Ishikawa (cell line): ENCODE measurements around the gene PSTPIP2.

Source experiments
- CEBPB ChIP-seq: IDR thresholded peaks from 2 replicates; pipeline ENCODE4 v1.6.1; 2012
- CREB1 ChIP-seq: IDR thresholded peaks from 2 replicates; pipeline ENCODE4 v1.6.1; 2012; ENCODE audit warnings: low read depth
- EGR1 ChIP-seq: IDR thresholded peaks from 2 replicates; pipeline ENCODE4 v1.6.1; 2012
- EP300 ChIP-seq: IDR thresholded peaks from 2 replicates; pipeline ENCODE4 v1.6.1; 2012; ENCODE audit warnings: borderline replicate concordance
- FOXM1 ChIP-seq: IDR thresholded peaks from 2 replicates; pipeline ENCODE4 v1.6.1; 2012; ENCODE audit warnings: low read depth, borderline replicate concordance
- NFIC ChIP-seq: IDR thresholded peaks from 2 replicates; pipeline ENCODE4 v1.6.1; 2012
- RAD21 ChIP-seq: IDR thresholded peaks from 2 replicates; pipeline ENCODE4 v1.6.1; 2012; ENCODE audit warnings: low read depth
- TAF1 ChIP-seq: IDR thresholded peaks from 2 replicates; pipeline ENCODE4 v1.6.1; 2012; ENCODE audit warnings: low read depth, mild to moderate bottlenecking
- TCF12 ChIP-seq: IDR thresholded peaks from 2 replicates; pipeline ENCODE4 v1.6.1; 2012; ENCODE audit warnings: low read depth
- TEAD4 ChIP-seq: IDR thresholded peaks from 2 replicates; pipeline ENCODE4 v1.6.1; 2012
- YY1 ChIP-seq: IDR thresholded peaks from 2 replicates; pipeline ENCODE4 v1.6.1; 2012; ENCODE audit warnings: low read depth
- ZBTB7A ChIP-seq: IDR thresholded peaks from 2 replicates; pipeline ENCODE4 v1.6.1; 2012; ENCODE audit warnings: low read depth
- TF ChIP-seq, protein P1 (sequence below): IDR thresholded peaks from 2 replicates; pipeline ENCODE4 v1.6.1; 2012
- TF ChIP-seq, protein P2 (sequence below): IDR thresholded peaks from 2 replicates; pipeline ENCODE4 v1.6.1; 2012
- TF ChIP-seq, protein P3 (sequence below): IDR thresholded peaks from 2 replicates; pipeline ENCODE4 v1.6.1; 2012; ENCODE audit warnings: low read depth, mild to moderate bottlenecking

The PSTPIP2 gene

DNA sequence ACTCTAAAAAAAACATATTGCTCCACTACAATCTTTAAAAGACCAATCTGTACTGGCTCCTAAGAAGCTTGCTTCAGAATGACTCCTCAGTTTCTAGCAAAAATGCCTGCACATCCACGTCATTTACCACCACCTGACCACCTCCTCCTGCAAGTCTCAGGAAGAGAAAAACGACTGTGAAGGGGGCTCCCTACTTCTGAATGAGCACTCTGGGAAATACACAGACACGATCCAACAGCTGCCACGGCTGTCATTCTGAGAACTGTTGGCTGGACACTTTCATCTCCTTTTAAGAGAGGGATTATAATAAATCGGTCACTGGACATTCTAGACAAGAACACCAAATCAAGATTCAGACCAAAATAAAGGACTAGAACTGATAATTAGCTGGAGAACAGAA lies 126.4 kb downstream of the PSTPIP2 start:
- TF ChIP-seq CEBPB (no peak), TAF1 (no peak)

DNA sequence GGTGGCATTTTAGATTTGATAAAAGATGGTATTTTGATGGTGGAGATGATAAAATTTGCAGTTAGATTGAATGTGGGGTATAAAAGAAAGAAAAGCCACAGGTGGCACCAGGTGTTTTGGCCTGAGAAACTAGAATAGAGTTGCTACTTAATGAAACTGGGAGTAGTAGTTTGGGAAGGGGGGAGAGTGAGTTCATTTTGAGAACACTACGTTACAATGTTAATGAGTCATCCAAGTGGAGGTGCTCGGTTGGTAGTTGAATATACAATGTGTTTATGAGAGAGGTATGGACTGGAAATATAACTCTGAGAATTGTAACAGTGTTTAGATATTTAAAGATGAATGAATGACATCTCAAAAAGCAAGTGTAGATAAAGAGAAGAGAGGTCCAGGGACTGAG lies 131.3 kb downstream of the PSTPIP2 start:
- no peak for TF ChIP-seq TAF1
- TF ChIP-seq, protein P1, sequence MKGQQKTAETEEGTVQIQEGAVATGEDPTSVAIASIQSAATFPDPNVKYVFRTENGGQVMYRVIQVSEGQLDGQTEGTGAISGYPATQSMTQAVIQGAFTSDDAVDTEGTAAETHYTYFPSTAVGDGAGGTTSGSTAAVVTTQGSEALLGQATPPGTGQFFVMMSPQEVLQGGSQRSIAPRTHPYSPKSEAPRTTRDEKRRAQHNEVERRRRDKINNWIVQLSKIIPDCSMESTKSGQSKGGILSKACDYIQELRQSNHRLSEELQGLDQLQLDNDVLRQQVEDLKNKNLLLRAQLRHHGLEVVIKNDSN: no peak
- no peak for TF ChIP-seq EP300
- TF ChIP-seq, protein P2, sequence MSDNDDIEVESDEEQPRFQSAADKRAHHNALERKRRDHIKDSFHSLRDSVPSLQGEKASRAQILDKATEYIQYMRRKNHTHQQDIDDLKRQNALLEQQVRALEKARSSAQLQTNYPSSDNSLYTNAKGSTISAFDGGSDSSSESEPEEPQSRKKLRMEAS: no peak
- TF ChIP-seq, protein P3, sequence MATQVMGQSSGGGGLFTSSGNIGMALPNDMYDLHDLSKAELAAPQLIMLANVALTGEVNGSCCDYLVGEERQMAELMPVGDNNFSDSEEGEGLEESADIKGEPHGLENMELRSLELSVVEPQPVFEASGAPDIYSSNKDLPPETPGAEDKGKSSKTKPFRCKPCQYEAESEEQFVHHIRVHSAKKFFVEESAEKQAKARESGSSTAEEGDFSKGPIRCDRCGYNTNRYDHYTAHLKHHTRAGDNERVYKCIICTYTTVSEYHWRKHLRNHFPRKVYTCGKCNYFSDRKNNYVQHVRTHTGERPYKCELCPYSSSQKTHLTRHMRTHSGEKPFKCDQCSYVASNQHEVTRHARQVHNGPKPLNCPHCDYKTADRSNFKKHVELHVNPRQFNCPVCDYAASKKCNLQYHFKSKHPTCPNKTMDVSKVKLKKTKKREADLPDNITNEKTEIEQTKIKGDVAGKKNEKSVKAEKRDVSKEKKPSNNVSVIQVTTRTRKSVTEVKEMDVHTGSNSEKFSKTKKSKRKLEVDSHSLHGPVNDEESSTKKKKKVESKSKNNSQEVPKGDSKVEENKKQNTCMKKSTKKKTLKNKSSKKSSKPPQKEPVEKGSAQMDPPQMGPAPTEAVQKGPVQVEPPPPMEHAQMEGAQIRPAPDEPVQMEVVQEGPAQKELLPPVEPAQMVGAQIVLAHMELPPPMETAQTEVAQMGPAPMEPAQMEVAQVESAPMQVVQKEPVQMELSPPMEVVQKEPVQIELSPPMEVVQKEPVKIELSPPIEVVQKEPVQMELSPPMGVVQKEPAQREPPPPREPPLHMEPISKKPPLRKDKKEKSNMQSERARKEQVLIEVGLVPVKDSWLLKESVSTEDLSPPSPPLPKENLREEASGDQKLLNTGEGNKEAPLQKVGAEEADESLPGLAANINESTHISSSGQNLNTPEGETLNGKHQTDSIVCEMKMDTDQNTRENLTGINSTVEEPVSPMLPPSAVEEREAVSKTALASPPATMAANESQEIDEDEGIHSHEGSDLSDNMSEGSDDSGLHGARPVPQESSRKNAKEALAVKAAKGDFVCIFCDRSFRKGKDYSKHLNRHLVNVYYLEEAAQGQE: no peak
- no peak for TF ChIP-seq RAD21
- TF ChIP-seq CREB1: no peak
- no peak for TF ChIP-seq NFIC
- no peak for TF ChIP-seq TCF12
- TF ChIP-seq TEAD4: no peak
- TF ChIP-seq CEBPB: no peak
- no peak for TF ChIP-seq YY1
- TF ChIP-seq ZBTB7A: no peak
- TF ChIP-seq EGR1: no peak

DNA sequence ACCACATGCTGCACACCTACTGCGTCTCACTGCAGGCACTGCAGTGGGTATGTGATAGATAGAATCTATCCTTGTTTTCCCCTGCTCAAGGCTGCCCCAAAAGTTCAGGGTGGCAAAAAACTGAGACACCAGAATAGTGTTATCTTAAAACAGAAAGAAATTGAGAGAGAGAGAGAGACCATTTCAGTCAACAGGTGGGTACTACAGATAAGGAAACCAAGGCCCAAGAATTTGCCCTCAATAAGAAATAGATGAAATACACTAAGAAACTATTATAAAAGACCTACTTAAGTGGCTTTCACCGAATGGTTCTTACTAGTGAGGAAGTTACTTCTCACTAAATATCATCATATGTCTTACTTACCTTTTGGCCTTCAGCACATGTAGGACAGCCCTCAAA lies 132.8 kb downstream of the PSTPIP2 start:
- TF ChIP-seq TAF1 (no peak), YY1 (no peak), ZBTB7A (no peak), TCF12 (no peak), NFIC (no peak), EGR1 (no peak), CREB1 (no peak), EP300 (no peak), RAD21 (no peak), CEBPB (no peak)
- TF ChIP-seq, protein P1: no peak
- TF ChIP-seq, protein P2: no peak

DNA sequence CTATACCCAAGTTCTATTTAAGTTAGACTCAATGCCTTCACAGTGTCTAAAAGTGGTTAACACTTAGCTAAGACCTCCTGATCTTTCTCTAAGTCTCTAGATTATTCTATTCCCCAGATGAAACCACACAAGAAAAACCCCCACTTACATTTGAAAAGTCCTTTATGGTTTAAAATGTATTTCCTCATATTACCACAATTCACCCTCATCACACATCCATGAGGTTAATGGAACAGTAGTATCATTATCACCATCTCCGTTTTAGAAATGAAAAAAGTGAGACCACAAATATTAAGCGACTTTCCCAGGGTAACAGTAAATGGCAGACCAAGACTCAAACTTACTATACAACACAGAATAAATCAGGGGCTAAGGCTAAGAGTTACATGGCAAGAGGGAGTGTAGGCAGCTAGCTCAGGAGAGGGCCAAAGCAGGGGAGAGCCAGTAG lies 133.5 kb downstream of the PSTPIP2 start:
- TF ChIP-seq EGR1 (no peak), RAD21 (no peak), TEAD4 (no peak), TAF1 (no peak), EP300 (no peak), ZBTB7A (no peak), YY1 (no peak), CEBPB (no peak), NFIC (no peak), FOXM1 (no peak), TCF12 (no peak), CREB1 (no peak)
- TF ChIP-seq, protein P1: no peak
- TF ChIP-seq, protein P2: no peak
- TF ChIP-seq, protein P3: no peak

DNA sequence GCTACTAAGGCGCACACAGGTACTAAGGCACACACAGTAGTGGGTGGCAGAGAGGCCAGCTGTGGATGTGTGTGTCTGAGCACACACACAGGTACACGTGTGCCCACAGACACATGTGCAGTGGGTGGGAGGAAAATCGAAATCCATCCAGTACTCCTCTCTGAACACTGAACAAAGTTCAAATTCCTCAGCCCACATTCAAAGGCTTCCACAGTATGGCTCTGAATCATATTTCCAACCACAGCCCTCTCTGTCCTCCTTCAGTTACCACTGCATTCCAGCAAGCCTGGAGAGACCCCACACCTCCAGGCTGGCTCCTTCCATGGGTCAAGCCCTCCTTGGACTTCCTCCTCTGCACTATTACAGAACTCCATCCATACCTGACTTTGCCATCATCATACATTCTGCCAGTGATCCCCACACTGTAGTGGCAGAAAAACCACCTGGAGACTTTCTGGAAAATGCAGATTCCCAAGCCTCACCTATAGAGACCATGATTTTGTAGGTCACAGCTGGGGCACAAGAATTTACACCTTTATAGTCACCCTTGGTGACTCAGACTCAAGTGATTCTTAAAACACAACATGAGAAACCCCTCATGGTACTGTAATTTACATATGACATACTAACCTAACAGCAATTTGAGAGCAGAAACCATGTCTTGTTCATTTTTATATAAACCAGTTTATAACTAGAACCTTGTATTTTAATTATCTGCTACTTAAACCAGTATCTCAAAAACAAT lies 136.3 kb downstream of the PSTPIP2 start:
- no peak for TF ChIP-seq ZBTB7A
- no peak for TF ChIP-seq EGR1
- no peak for TF ChIP-seq TEAD4
- TF ChIP-seq, protein P3: no peak
- no peak for TF ChIP-seq YY1
- no peak for TF ChIP-seq TAF1
- TF ChIP-seq, protein P2: no peak
- TF ChIP-seq FOXM1: no peak
- no peak for TF ChIP-seq RAD21
- TF ChIP-seq TCF12: no peak
- no peak for TF ChIP-seq NFIC
- TF ChIP-seq EP300: no peak
- TF ChIP-seq CREB1: no peak
